ENCODE results near the gene ALDH1L1. TPM values are rescaled to one million over a fixed set of nuclear protein-coding genes. Genes with fewer than 3 reads are reported as not detected.

Gene ALDH1L1
- total and polyA plus RNA-seq, 2 experiments from 2014 or later: 1.0 to 1.3 TPM

- no peaks in the 10 kb centered on the region for H3K9me2 ChIP-seq (ENCODE audit: insufficient read depth)
- H2AFZ ChIP-seq: no peak overlapping the region
- no peaks in the 10 kb centered on the region for H3K27me3 ChIP-seq (ENCODE audit: insufficient read depth)
- peaks cover 56% of the 10 kb centered on the region for H3K9me3 Mint-ChIP-seq
- 0 out of 2 replicates have a peak, but pooled peaks cover 9% of the 10 kb centered on the region for H3K36me3 ChIP-seq (ENCODE audit: insufficient read depth)
- H3K4me1 Mint-ChIP-seq: peaks cover 5% of the 10 kb centered on the region
- H3K4me3 ChIP-seq: no peak overlapping the region
- H3F3A ChIP-seq (replicated peaks; ENCODE audit: low read depth): no peaks in the 10 kb centered on the region
- no peak overlapping the region for H3K4me2 ChIP-seq
- TF ChIP-seq, protein P1, sequence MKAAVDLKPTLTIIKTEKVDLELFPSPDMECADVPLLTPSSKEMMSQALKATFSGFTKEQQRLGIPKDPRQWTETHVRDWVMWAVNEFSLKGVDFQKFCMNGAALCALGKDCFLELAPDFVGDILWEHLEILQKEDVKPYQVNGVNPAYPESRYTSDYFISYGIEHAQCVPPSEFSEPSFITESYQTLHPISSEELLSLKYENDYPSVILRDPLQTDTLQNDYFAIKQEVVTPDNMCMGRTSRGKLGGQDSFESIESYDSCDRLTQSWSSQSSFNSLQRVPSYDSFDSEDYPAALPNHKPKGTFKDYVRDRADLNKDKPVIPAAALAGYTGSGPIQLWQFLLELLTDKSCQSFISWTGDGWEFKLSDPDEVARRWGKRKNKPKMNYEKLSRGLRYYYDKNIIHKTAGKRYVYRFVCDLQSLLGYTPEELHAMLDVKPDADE (IDR thresholded peaks at IDR 0.05): no peak
- H3K4me1 ChIP-seq (ENCODE audit: insufficient read depth): 0 out of 2 replicates have a peak, but pooled peaks cover 5% of the 10 kb centered on the region
- H3K27me3 Mint-ChIP-seq (ENCODE audit: insufficient read depth, low read depth, poor library complexity): no peaks in the 10 kb centered on the region
- H4K20me1 ChIP-seq (replicated peaks; ENCODE audit: insufficient read depth): no peaks in the 10 kb centered on the region
- no peak for ATAC-seq
- no peak overlapping the region for H3K27ac Mint-ChIP-seq
- H3K27ac ChIP-seq (ENCODE audit: low read depth): no peak overlapping the region
- H3K4me3 Mint-ChIP-seq: no peak overlapping the region
- no peak for DNase-seq (ENCODE audit: low spot score)
- H3K36me3 Mint-ChIP-seq (ENCODE audit: low read depth): peaks cover 28% of the 10 kb centered on the region
- no peaks in the 10 kb centered on the region for H3K79me2 ChIP-seq (replicated peaks; ENCODE audit: insufficient read depth)
These were observed 94.5 kb downstream of the ALDH1L1 start for GRCh38 chr3:126085841-126086240.

DNA sequence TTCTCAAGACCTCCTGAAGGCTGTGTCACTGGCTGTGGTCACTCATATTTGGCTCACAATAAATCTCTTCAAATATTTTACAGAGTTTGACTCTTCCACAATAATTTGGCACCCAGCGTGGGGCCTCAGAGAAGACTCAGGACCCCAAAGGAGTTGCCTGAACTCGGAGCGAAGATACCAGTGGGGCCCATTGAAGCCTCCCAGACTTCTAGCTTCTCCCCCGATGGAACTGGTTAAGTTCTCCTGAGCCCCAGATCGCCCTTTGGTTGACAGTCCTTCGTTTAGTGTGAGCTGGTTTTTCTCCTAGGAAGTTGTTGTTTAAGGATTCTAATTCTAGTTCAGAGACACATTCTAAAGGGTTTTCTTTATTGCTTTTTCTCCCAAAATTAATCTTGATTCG is 95.1 kb downstream of the ALDH1L1 start:
- no peak for TF ChIP-seq POLR2AphosphoS5 (IDR thresholded peaks at IDR 0.05; ENCODE audit: low read depth)
- no peak for TF ChIP-seq ZNF114 (CRISPR knock-in tag; IDR thresholded peaks at IDR 0.05)
- no peak for TF ChIP-seq CTCF (conservative IDR thresholded peaks at IDR 0.05; ENCODE audit: low read depth in 2 of 2)
- TF ChIP-seq NANOG (IDR thresholded peaks at IDR 0.05; ENCODE audit: borderline replicate concordance): no peak
- TF ChIP-seq, protein P1 (IDR thresholded peaks at IDR 0.05): no peak
- no peak for TF ChIP-seq JUNB (IDR thresholded peaks at IDR 0.05; ENCODE audit: unreplicated experiment)
- TF ChIP-seq EZH2 (IDR thresholded peaks at IDR 0.05; ENCODE audit: low read depth, unreplicated experiment): no peak
- no peak for TF ChIP-seq REST (IDR thresholded peaks at IDR 0.05; ENCODE audit: unreplicated experiment)
- H3K27ac Mint-ChIP-seq: no peak overlapping the region
- H3K36me3 ChIP-seq (ENCODE audit: insufficient read depth): 0 out of 2 replicates have a peak, but pooled peaks cover 9% of the 10 kb centered on the region
- H3K4me3 ChIP-seq: no peak overlapping the region
- H3K4me1 Mint-ChIP-seq: peaks cover 5% of the 10 kb centered on the region
- no peaks in the 10 kb centered on the region for H3K9me2 ChIP-seq (ENCODE audit: insufficient read depth)
- no peak overlapping the region for H3K4me2 ChIP-seq
- peak overlapping the region; percentile 68 for H3K4me3 Mint-ChIP-seq
- H3K36me3 Mint-ChIP-seq (ENCODE audit: low read depth): peaks cover 26% of the 10 kb centered on the region
- no peak overlapping the region for H3K27ac ChIP-seq (ENCODE audit: low read depth)
- no peak overlapping the region for H2AFZ ChIP-seq
- no peaks in the 10 kb centered on the region for H3K27me3 ChIP-seq (ENCODE audit: insufficient read depth)
- DNase-seq (ENCODE audit: low spot score) (no peak), ATAC-seq (no peak)
- peaks cover 50% of the 10 kb centered on the region for H3K9me3 Mint-ChIP-seq
- no peaks in the 10 kb centered on the region for H3K79me2 ChIP-seq (replicated peaks; ENCODE audit: insufficient read depth)
- no peaks in the 10 kb centered on the region for H3K27me3 Mint-ChIP-seq (ENCODE audit: insufficient read depth, low read depth, poor library complexity)
- no peaks in the 10 kb centered on the region for H3F3A ChIP-seq (replicated peaks; ENCODE audit: low read depth)
- H3K4me1 ChIP-seq (ENCODE audit: insufficient read depth): 0 out of 2 replicates have a peak, but pooled peaks cover 5% of the 10 kb centered on the region
- no peaks in the 10 kb centered on the region for H4K20me1 ChIP-seq (replicated peaks; ENCODE audit: insufficient read depth)
